ENCODE measurements around the gene BBLN.

BBLN gene

DNA sequence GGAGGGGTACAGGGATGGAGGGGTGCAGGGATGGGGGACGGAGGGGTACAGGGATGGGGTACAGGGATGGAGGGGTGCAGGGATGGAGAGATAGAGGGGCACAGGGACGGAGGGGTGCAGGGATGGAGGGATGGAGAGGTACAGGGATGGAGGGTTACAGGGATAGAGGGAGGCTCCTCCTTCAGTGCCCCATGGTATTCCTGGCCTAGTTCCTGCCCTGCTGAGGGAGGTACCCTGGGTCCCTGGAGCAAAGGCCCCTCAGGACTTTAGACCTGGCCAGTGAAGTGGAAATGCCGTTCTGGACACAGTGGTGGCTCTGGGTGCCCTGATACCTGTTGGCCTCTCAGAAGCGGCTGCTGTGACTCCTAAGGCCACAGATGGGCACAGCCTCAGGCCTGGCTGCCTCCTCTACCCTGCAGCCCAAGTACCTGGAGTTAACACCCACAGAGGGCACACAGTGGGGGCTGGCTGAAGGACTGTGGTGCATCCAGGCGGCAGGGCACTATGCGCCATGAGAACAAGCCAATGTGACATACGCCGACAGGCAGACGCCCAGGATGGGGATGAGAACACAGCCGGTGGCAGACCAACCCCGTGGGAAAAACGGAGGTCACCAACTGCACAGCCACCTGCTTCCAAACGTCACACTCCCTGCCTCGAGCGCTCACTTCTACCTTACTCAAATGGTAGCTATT is 40.9 kb upstream of the BBLN start:
- WGBS = 87% methylated on average over 13 of the region's 15 CpGs
- Histone ChIP-seq H3K4me3 (ENCODE audit: low read length) (no peak overlapping the region), H3K9ac (ENCODE audit: low read depth, low read length) (no peak overlapping the region), H3K4me1 (ENCODE audit: insufficient read depth, low read length) (no peaks in the 10 kb centered on the region), H3K9me3 (ENCODE audit: insufficient read depth, low read depth, low read length) (no peaks in the 10 kb centered on the region), H3K27me3 (ENCODE audit: insufficient read depth, low read length) (no peaks in the 10 kb centered on the region), H3K27ac (ENCODE audit: low read depth, low read length) (no peak overlapping the region), H3K36me3 (ENCODE audit: insufficient read depth, low read length) (peaks cover 43% of the 10 kb centered on the region)

DNA sequence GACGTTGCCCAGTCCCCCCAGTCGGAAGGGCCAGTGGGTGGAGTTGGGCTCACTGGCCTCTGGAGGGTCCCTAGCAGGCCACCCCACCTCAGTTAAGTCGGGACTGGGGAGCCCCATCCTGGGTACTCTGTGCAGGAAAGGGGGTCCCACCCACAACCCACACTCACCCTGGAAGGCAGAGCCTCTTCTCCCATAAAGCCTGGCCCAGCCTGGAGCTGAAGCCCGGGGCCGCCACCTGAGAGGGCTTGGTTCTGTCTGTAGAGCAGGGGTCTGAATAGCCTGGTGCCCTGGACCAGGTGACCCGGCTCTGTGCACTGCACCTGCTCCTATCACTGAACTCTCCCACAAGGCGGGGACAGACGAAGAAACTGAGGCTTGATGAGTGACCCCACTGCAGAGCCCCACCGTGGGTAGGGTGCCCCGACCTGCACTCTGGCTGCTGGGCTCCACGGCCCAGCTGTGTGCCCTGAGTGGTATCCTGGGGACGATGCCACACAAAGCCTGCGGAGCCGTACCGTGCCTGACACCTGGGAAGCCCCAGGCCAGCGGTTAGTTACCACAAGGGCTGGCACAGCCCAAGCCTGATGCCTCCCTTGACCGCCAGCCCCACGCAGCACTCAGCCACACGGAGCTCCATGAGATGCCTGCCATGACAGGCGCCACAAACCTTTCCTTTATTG is 39.9 kb upstream of the BBLN start:
- H3K4me1 ChIP-seq (ENCODE audit: insufficient read depth, low read length) = no peaks in the 10 kb centered on the region
- 94% methylated on average over 20 of the region's 20 CpGs for WGBS
- no peaks in the 10 kb centered on the region for H3K9me3 ChIP-seq (ENCODE audit: insufficient read depth, low read depth, low read length)
- no peaks in the 10 kb centered on the region for H3K27me3 ChIP-seq (ENCODE audit: insufficient read depth, low read length)
- H3K36me3 ChIP-seq (ENCODE audit: insufficient read depth, low read length) = peaks cover 46% of the 10 kb centered on the region
- H3K9ac ChIP-seq (ENCODE audit: low read depth, low read length) = no peak overlapping the region
- H3K4me3 ChIP-seq (ENCODE audit: low read length) = no peak overlapping the region
- H3K27ac ChIP-seq (ENCODE audit: low read depth, low read length) = no peak overlapping the region

DNA sequence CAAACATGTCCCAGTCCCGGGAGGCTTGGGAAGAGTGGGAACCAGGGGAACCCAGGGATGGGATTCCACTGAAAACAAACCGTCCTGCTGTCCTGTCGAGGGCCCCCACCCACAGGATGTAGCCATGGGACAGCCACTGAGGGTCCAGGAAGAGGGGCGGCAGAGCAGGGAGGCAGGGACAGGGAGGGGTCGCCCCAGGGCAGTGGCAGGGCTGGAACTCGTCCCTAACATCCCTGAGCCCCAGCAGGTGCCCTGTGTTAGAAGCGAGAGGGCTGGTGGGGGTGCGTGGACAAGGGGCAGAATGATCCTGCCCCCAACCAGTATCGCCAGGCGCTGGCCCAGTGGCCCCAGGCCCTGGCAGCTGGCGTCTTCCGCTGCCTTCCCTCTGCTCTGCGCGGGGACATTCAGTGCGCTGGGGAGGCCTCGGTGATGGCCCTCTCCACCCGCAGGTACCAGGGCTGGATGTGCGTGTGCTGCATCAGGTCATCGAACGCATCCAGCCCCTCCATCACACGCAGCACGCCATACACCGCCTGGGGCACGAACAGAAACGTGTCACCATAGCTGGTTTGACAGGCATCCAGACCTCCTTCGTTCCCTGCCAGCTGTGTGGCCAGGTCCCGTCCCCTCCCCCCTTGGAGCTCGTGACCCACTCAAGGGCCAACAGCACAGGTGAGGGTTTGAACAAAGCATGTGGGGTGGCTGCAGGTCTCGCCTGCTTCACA is 39.2 kb upstream of the BBLN start:
- no peaks in the 10 kb centered on the region for H3K4me1 ChIP-seq (ENCODE audit: insufficient read depth, low read length)
- no peaks in the 10 kb centered on the region for H3K9me3 ChIP-seq (ENCODE audit: insufficient read depth, low read depth, low read length)
- WGBS = 89% methylated on average over 29 of the region's 29 CpGs
- no peaks in the 10 kb centered on the region for H3K27me3 ChIP-seq (ENCODE audit: insufficient read depth, low read length)
- no peak overlapping the region for H3K27ac ChIP-seq (ENCODE audit: low read depth, low read length)
- H3K4me3 ChIP-seq (ENCODE audit: low read length) = no peak overlapping the region
- no peak overlapping the region for H3K9ac ChIP-seq (ENCODE audit: low read depth, low read length)
- H3K36me3 ChIP-seq (ENCODE audit: insufficient read depth, low read length) = peaks cover 46% of the 10 kb centered on the region

DNA sequence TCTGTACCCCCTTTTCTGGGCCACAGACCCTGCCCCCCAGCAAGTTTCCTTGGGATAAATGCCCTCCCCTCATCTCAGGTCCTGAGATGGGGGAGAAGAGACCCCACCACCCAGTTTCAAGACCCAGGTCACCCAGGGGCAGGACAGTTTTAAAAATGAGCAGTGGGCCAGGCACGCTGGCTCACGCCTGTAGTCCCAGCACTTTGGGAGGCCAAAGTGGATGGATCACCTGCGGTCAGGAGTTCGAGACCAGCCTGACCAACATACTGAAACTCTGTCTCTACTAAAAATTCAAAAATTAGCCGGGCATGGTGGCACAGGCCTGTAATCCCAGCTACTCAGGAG is 38.6 kb upstream of the BBLN start:
- Histone ChIP-seq H3K9me3 (ENCODE audit: insufficient read depth, low read depth, low read length) (no peaks in the 10 kb centered on the region), H3K36me3 (ENCODE audit: insufficient read depth, low read length) (peaks cover 46% of the 10 kb centered on the region), H3K9ac (ENCODE audit: low read depth, low read length) (no peak overlapping the region), H3K4me1 (ENCODE audit: insufficient read depth, low read length) (no peaks in the 10 kb centered on the region), H3K27me3 (ENCODE audit: insufficient read depth, low read length) (no peaks in the 10 kb centered on the region), H3K27ac (ENCODE audit: low read depth, low read length) (no peak overlapping the region), H3K4me3 (ENCODE audit: low read length) (no peak overlapping the region)
- WGBS = 95% methylated on average over 5 of the region's 5 CpGs

DNA sequence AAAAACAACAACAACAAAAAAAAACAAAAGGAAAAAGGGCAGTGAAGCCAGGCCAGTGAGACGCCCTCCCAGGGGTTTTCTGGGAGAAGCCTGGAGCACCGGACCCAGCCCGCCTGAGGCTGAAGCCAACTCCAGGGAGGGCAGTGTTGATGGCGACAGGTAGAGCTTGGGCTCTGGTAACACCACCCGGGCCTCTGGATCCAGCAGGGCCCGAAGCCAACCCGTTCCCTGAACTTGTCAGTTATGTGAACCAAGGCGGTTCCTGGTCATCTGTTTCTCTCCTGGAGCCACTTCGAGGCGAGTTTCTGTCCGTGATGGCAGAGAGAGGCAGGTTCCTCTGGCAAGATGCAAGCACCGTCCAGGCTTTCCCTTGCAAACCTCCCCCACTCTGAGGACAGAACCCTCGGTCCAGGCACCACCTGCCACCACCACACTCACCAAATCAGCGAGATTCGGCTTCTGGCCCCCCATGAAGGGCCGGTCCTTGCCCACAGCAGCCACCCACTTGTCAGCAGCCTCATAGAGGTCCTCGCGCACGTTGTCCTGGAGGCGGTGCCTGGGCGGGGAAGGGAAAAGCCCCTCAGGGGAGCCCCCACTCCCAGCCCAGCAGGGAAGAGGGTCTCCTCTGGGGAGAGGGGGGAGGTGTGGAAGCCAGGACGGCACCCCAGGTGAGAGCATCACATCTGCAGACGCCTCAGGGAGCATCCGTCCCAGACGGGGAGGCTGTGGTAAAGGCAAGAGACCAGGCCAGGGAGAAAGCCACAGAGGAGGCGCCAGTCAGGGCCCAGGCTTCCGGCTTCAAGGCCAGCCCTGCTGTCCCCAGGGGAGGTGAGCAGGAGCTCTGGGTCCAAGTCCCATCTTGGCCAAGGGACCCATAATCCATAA is 37.9 kb upstream of the BBLN start:
- H3K9me3 ChIP-seq (ENCODE audit: insufficient read depth, low read depth, low read length) = no peaks in the 10 kb centered on the region
- WGBS = 94% methylated on average over 27 of the region's 27 CpGs
- H3K36me3 ChIP-seq (ENCODE audit: insufficient read depth, low read length) = peaks cover 46% of the 10 kb centered on the region
- no peak overlapping the region for H3K9ac ChIP-seq (ENCODE audit: low read depth, low read length)
- no peaks in the 10 kb centered on the region for H3K4me1 ChIP-seq (ENCODE audit: insufficient read depth, low read length)
- H3K27ac ChIP-seq (ENCODE audit: low read depth, low read length) = no peak overlapping the region
- no peak overlapping the region for H3K4me3 ChIP-seq (ENCODE audit: low read length)
- no peaks in the 10 kb centered on the region for H3K27me3 ChIP-seq (ENCODE audit: insufficient read depth, low read length)

DNA sequence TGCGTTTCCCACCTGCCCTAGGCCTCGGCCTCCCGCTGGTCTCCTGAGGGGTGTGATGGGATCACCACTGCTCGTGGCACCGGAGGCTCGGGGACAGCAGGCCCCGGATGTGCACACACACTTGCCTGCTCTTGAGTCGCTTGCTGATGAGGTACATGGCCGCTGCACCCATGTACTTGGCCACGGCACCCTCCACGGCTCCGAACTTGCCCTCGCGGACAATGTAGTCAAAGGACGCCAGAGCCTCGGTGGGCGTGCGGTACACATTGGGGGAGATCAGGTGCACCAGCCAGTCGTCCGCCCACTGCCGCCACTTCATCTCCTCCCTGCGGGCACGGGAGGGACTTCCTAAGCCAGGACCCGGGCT is 37.3 kb upstream of the BBLN start:
- H3K27me3 ChIP-seq (ENCODE audit: insufficient read depth, low read length) = no peaks in the 10 kb centered on the region
- H3K4me1 ChIP-seq (ENCODE audit: insufficient read depth, low read length) = no peaks in the 10 kb centered on the region
- H3K27ac ChIP-seq (ENCODE audit: low read depth, low read length) = no peak overlapping the region
- no peak overlapping the region for H3K4me3 ChIP-seq (ENCODE audit: low read length)
- WGBS = 97% methylated on average over 24 of the region's 24 CpGs
- no peak overlapping the region for H3K9ac ChIP-seq (ENCODE audit: low read depth, low read length)
- H3K36me3 ChIP-seq (ENCODE audit: insufficient read depth, low read length) = peaks cover 46% of the 10 kb centered on the region
- H3K9me3 ChIP-seq (ENCODE audit: insufficient read depth, low read depth, low read length) = no peaks in the 10 kb centered on the region

DNA sequence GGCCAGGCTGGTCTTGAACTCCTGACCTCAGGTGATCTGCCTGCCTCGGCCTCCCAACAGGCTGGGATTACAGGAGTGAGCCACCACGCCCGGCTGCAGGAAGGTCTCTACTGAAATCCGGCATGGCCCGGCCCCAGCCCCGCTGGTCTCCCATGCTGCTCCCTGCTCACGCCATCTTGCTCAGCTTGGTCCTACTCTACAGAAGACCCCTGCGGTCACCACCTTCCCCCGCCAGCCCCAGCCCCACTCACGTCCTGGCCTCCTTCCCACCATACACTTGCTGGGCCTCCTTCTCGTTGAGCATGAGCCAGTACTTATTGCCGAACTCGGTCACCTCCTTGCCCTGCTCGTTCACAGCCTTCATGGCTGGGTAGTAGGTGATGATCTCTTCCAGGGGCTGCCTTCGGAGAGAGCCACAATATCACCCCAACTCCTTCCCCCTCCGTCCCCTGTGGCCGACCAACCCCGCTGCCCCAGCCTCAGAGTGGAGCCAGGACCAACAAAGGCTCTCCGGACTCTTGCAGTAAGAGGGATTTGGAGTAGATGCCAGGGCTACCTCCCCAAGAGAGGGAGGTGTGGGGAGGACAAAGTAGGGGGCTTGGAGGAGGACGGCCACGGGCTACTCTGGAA is 36.5 kb upstream of the BBLN start:
- Histone ChIP-seq H3K4me1 (ENCODE audit: insufficient read depth, low read length) (no peaks in the 10 kb centered on the region), H3K9ac (ENCODE audit: low read depth, low read length) (no peak overlapping the region), H3K36me3 (ENCODE audit: insufficient read depth, low read length) (peaks cover 46% of the 10 kb centered on the region), H3K9me3 (ENCODE audit: insufficient read depth, low read depth, low read length) (no peaks in the 10 kb centered on the region), H3K27ac (ENCODE audit: low read depth, low read length) (no peak overlapping the region), H3K4me3 (ENCODE audit: low read length) (no peak overlapping the region), H3K27me3 (ENCODE audit: insufficient read depth, low read length) (peaks cover 1% of the 10 kb centered on the region; the same call in 1 of the 2 replicates)
- 96% methylated on average over 21 of the region's 21 CpGs for WGBS

DNA sequence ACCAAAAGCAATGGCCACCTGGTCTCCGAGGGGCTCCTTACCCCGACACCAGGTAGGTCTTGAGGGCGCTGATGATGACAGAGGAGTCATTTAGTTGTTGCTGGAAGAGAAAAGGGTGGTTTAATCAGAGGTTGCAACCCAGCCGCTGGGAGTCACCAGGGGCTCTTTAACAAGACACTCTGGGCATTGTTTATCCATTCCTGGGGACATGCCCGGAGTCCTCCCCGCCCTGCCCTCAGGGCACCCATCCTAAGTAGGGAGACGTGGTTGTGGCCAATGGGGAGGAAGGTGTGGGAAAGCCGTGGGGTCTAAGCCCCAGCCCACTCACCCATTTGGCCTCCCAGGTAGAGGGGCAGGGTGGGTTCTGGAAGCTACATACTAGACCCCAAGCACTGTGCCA is 35.6 kb upstream of the BBLN start:
- peaks cover 46% of the 10 kb centered on the region for H3K36me3 ChIP-seq (ENCODE audit: insufficient read depth, low read length)
- no peaks in the 10 kb centered on the region for H3K9me3 ChIP-seq (ENCODE audit: insufficient read depth, low read depth, low read length)
- no peak overlapping the region for H3K4me3 ChIP-seq (ENCODE audit: low read length)
- H3K27ac ChIP-seq (ENCODE audit: low read depth, low read length) = no peak overlapping the region
- H3K4me1 ChIP-seq (ENCODE audit: insufficient read depth, low read length) = no peaks in the 10 kb centered on the region
- no peak overlapping the region for H3K9ac ChIP-seq (ENCODE audit: low read depth, low read length)
- H3K27me3 ChIP-seq (ENCODE audit: insufficient read depth, low read length) = peaks cover 9% of the 10 kb centered on the region; the same call in 1 of the 2 replicates
- WGBS = 96% methylated on average over 8 of the region's 8 CpGs

DNA sequence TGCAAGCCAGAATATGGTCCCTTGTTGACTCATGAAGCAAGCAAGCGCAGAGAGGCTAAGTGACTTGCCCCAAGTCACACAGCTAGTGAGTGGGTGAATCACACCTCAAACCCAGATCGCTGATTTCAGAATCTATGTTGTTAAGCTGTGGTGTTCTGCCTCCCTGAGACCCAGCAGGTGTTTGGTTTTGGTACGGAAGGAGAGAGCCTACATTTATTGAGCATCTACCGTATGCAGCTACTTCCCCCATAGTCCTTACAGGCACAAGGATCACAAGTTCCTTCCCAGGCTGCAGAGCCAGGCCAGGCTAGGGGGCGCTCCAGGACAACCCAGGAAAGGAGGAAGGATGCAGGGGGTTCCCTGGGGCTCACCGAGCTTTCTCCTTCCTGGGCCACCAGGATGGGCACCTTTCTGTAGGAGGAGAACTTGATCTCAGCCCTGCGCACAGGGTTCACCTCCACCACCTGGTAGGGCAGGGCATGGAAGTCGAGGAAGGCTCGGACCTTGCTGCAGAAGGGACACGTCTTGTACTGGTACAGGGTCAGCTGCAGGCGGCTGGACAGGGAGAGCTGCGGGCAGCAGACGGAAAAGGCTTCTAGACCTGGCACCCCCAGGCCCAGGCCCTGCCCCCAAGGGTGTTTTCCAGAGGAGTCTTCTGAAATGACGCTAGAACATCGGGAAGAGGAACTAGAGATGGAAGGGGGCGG is 35.0 kb upstream of the BBLN start:
- WGBS = 80% methylated on average over 16 of the region's 16 CpGs
- no peaks in the 10 kb centered on the region for H3K4me1 ChIP-seq (ENCODE audit: insufficient read depth, low read length)
- no peak overlapping the region for H3K4me3 ChIP-seq (ENCODE audit: low read length)
- no peaks in the 10 kb centered on the region for H3K9me3 ChIP-seq (ENCODE audit: insufficient read depth, low read depth, low read length)
- H3K36me3 ChIP-seq (ENCODE audit: insufficient read depth, low read length) = peaks cover 46% of the 10 kb centered on the region
- no peak overlapping the region for H3K27ac ChIP-seq (ENCODE audit: low read depth, low read length)
- H3K27me3 ChIP-seq (ENCODE audit: insufficient read depth, low read length) = peaks cover 9% of the 10 kb centered on the region; the same call in 1 of the 2 replicates
- H3K9ac ChIP-seq (ENCODE audit: low read depth, low read length) = no peak overlapping the region
